H1 (cell line): ENCODE data around the gene PDE4D. TPM values are rescaled to one million over a fixed set of nuclear protein-coding genes. Genes with fewer than 3 reads are reported as not detected.

Experiments
- CTCF ChIA-PET: fragments of 300-600 bp; sonication (Branson Sonifier 250); formaldehyde crosslinking; loops from one replicate; lab custom pipeline; 2021; ENCODE audit not compliant: partially characterized antibody; lab: Charles Lee
- POLR2A ChIA-PET: fragments of 300-600 bp; sonication (Branson Sonifier 250); formaldehyde crosslinking; loops from one replicate; lab custom pipeline; 2021; ENCODE audit warnings: inconsistent platforms; ENCODE audit not compliant: partially characterized antibody; lab: Charles Lee
- DNase-seq, 2 experiments: peaks; one replicate each; pipeline versions ENCODE4 v3.0.0 to v3.0.0-alpha.2; 2010 to 2022; ENCODE audit warnings: low spot score in 2 of 2, low read depth in 1 of 2, mixed read lengths in 1 of 2
- FAIRE-seq: peaks from 2 replicates; lab custom pipeline; 2011; peaks lifted over from hg19 to GRCh38; lab: Jason Lieb, UNC
- H2AFZ ChIP-seq: 2 replicates; pipeline ENCODE4 v1.8.1; 2012; ENCODE audit warnings: low read length, inconsistent platforms
- H2AK5ac ChIP-seq: 2 replicates; pipeline ENCODE4 v1.6.1; 2013; ENCODE audit warnings: low read depth, low read length
- H2BK120ac ChIP-seq: replicated peaks from 2 replicates; pipeline ENCODE3; 2013; ENCODE audit warnings: low read depth, low read length, inconsistent platforms
- H2BK12ac ChIP-seq: 2 replicates; pipeline ENCODE4 v1.6.1; 2013; ENCODE audit warnings: low read depth, low read length
- H2BK15ac ChIP-seq: 2 replicates; pipeline ENCODE4 v1.6.1; 2013; ENCODE audit warnings: low read length
- H2BK20ac ChIP-seq: 2 replicates; pipeline ENCODE4 v1.6.1; 2013; ENCODE audit warnings: low read length
- H2BK5ac ChIP-seq: 2 replicates; pipeline ENCODE4 v1.6.1; 2013; ENCODE audit warnings: low read depth, low read length
- H3K14ac ChIP-seq: 2 replicates; pipeline ENCODE4 v1.6.1; 2013; ENCODE audit warnings: inconsistent platforms; ENCODE audit not compliant: insufficient read length
- H3K18ac ChIP-seq: 2 replicates; pipeline ENCODE4 v1.6.1; 2013; ENCODE audit warnings: low read length; ENCODE audit errors: extremely low read depth
- H3K23ac ChIP-seq: 2 replicates; pipeline ENCODE4 v1.6.1; 2013; ENCODE audit warnings: inconsistent platforms; ENCODE audit not compliant: insufficient read length
- H3K23me2 ChIP-seq: 2 replicates; pipeline ENCODE4 v1.6.1; 2013; ENCODE audit warnings: low read depth, low read length
- H3K27ac ChIP-seq: 2 replicates; pipeline ENCODE4 v1.6.1; 2011; ENCODE audit warnings: low read depth, low read length, inconsistent platforms
- H3K27me3 ChIP-seq, 4 experiments: replicated peaks in 1 of 4; 1 replicate in 1 of 4; 2 replicates in 3 of 4; pipeline versions ENCODE4 v1.6.1 to v1.8.1; 2011 to 2013; ENCODE audit warnings: low read length in 3 of 4, mild to moderate bottlenecking in 3 of 4, inconsistent platforms in 2 of 4, mixed read lengths in 2 of 4, moderate library complexity in 1 of 4; ENCODE audit not compliant: control insufficient read depth in 3 of 4, insufficient read depth in 3 of 4; ENCODE audit errors: extremely low read depth in 1 of 4
- H3K36me3 ChIP-seq, 4 experiments: 2 replicates each; pipeline versions ENCODE4 v1.6.1 to v1.8.1; 2011 to 2013; ENCODE audit warnings: mild to moderate bottlenecking in 4 of 4, low read length in 3 of 4, moderate library complexity in 2 of 4, control low read depth in 1 of 4, inconsistent platforms in 1 of 4; ENCODE audit not compliant: insufficient read depth in 4 of 4, control insufficient read depth in 2 of 4
- H3K4ac ChIP-seq: replicated peaks from 2 replicates; pipeline ENCODE3; 2013; ENCODE audit warnings: low read length, low read depth, mixed read lengths, inconsistent platforms; ENCODE audit not compliant: insufficient read length
- H3K4me1 ChIP-seq, 4 experiments: replicated peaks in 1 of 4; 1 replicate in 1 of 4; 2 replicates in 3 of 4; pipeline versions ENCODE4 v1.6.1 to v1.8.1; 2011 to 2013; ENCODE audit warnings: low read length in 3 of 4, inconsistent platforms in 2 of 4, mixed read lengths in 1 of 4; ENCODE audit not compliant: insufficient read depth in 4 of 4, control insufficient read depth in 3 of 4
- H3K4me2 ChIP-seq, 2 experiments: 2 replicates each; pipeline versions ENCODE4 v1.6.1 to v1.8.1; 2011 to 2013; ENCODE audit warnings: low read depth in 2 of 2, low read length in 2 of 2, control low read depth in 1 of 2, inconsistent platforms in 1 of 2, mild to moderate bottlenecking in 1 of 2; ENCODE audit not compliant: insufficient read depth in 1 of 2
- H3K4me3 ChIP-seq, 4 experiments: fragments of 200-600, 300-600 bp in 1 of 4; sonication (generic), shearing (Covaris generic), sonication (Bioruptor Twin) in 1 of 4; 2 replicates each; pipeline versions ENCODE4 v1.5.1 to v1.8.1; 2011 to 2016; ENCODE audit warnings: low read length in 4 of 4, low read depth in 3 of 4, control low read depth in 2 of 4, inconsistent platforms in 2 of 4, mild to moderate bottlenecking in 2 of 4, mixed read lengths in 1 of 4, moderate library complexity in 1 of 4; ENCODE audit not compliant: insufficient read depth in 2 of 4; ENCODE audit errors: extremely low read depth in 1 of 4
- H3K56ac ChIP-seq: replicated peaks from 2 replicates; pipeline ENCODE3; 2013; ENCODE audit warnings: low read depth, mild to moderate bottlenecking, mixed read lengths, low read length, inconsistent platforms; ENCODE audit not compliant: insufficient read length
- H3K79me1 ChIP-seq: 2 replicates; pipeline ENCODE4 v1.6.1; 2013; ENCODE audit warnings: low read depth, low read length, control low read depth
- H3K79me2 ChIP-seq, 2 experiments: 2 replicates each; pipeline versions ENCODE4 v1.6.1 to v1.8.1; 2012 to 2013; ENCODE audit warnings: low read length in 2 of 2, mild to moderate bottlenecking in 2 of 2, inconsistent platforms in 1 of 2; ENCODE audit not compliant: insufficient read depth in 2 of 2, control insufficient read depth in 1 of 2
- H3K9ac ChIP-seq, 4 experiments: replicated peaks in 1 of 4; 1 replicate in 1 of 4; 2 replicates in 3 of 4; pipeline versions ENCODE4 v1.6.1 to v1.8.1; 2011 to 2013; ENCODE audit warnings: low read depth in 3 of 4, low read length in 3 of 4, control low read depth in 2 of 4, mild to moderate bottlenecking in 2 of 4, moderate library complexity in 2 of 4, inconsistent platforms in 1 of 4; ENCODE audit errors: extremely low read depth in 1 of 4
- H3K9me3 ChIP-seq, 2 experiments: 2 replicates each; pipeline versions ENCODE4 v1.6.1 to v1.8.1; 2012 to 2013; ENCODE audit warnings: mild to moderate bottlenecking in 2 of 2, moderate library complexity in 2 of 2, control low read depth in 1 of 2, inconsistent platforms in 1 of 2, low read depth in 1 of 2, low read length in 1 of 2, mixed read lengths in 1 of 2; ENCODE audit not compliant: insufficient read depth in 2 of 2
- H4K20me1 ChIP-seq, 2 experiments: replicated peaks in 1 of 2; 2 replicates each; pipeline versions ENCODE3 to v1.8.1; 2011 to 2013; ENCODE audit warnings: inconsistent platforms in 2 of 2, low read length in 2 of 2, mild to moderate bottlenecking in 1 of 2; ENCODE audit not compliant: insufficient read depth in 2 of 2, control insufficient read depth in 1 of 2
- H4K5ac ChIP-seq: 2 replicates; pipeline ENCODE4 v1.6.1; 2013; ENCODE audit warnings: low read length, low read depth, mixed read lengths, inconsistent platforms; ENCODE audit not compliant: insufficient read length
- H4K8ac ChIP-seq: 2 replicates; pipeline ENCODE4 v1.8.0; 2013; ENCODE audit warnings: mild to moderate bottlenecking, moderate library complexity, low read length, inconsistent platforms; ENCODE audit not compliant: insufficient read depth; ENCODE audit errors: extremely low read depth
- H4K91ac ChIP-seq: replicated peaks from 2 replicates; pipeline ENCODE3; 2013; ENCODE audit warnings: low read length, mixed read lengths, inconsistent platforms; ENCODE audit not compliant: insufficient read length
- CHD1 ChIP-seq: IDR thresholded peaks from 2 replicates; pipeline ENCODE4 v1.6.1; 2012; ENCODE audit warnings: low read depth, low read length, improper control_type of control experiment
- EP300 ChIP-seq, 2 experiments: IDR thresholded peaks; 1 replicate in 1 of 2; 2 replicates in 1 of 2; pipeline ENCODE4 v1.6.1; 2011 to 2012; ENCODE audit warnings: low read depth in 2 of 2, low read length in 2 of 2, mild to moderate bottlenecking in 2 of 2, borderline replicate concordance in 1 of 2, inconsistent platforms in 1 of 2, moderate library complexity in 1 of 2
- GABPA ChIP-seq: IDR thresholded peaks from 2 replicates; pipeline ENCODE4 v1.6.1; 2011; ENCODE audit warnings: mild to moderate bottlenecking, low read length, moderate library complexity, borderline replicate concordance; ENCODE audit not compliant: insufficient read depth
- GTF2F1 ChIP-seq: IDR thresholded peaks from 2 replicates; pipeline ENCODE4 v1.6.1; 2012; ENCODE audit warnings: low read depth, low read length, improper control_type of control experiment, borderline replicate concordance
- KDM1A ChIP-seq: fragments of 200-600, 300-600 bp; sonication (generic); IDR thresholded peaks from 2 replicates; pipeline ENCODE4 v1.7.1; 2016; ENCODE audit warnings: mild to moderate bottlenecking, low read length, borderline replicate concordance
- POU5F1 ChIP-seq: IDR thresholded peaks from 2 replicates; pipeline ENCODE4 v1.6.1; 2011; ENCODE audit warnings: low read depth, mild to moderate bottlenecking, low read length, moderate library complexity
- RBBP5 ChIP-seq: IDR thresholded peaks from 2 replicates; pipeline ENCODE4 v1.7.1; 2012; ENCODE audit warnings: low read depth, mild to moderate bottlenecking, inconsistent platforms, low read length, moderate library complexity, borderline replicate concordance
- SIN3A ChIP-seq, 2 experiments: IDR thresholded peaks in 1 of 2; conservative IDR thresholded peaks in 1 of 2; 2 replicates each; pipeline ENCODE4 v1.6.1; 2011 to 2012; ENCODE audit warnings: low read length in 2 of 2, improper control_type of control experiment in 1 of 2, low read depth in 1 of 2, mild to moderate bottlenecking in 1 of 2
- SP4 ChIP-seq: IDR thresholded peaks from 2 replicates; pipeline ENCODE4 v1.6.1; 2012; ENCODE audit warnings: low read length, inconsistent platforms
- TBP ChIP-seq: IDR thresholded peaks from 2 replicates; pipeline ENCODE4 v1.6.1; 2011; ENCODE audit warnings: low read depth, low read length, improper control_type of control experiment
- YY1 ChIP-seq: IDR thresholded peaks from 2 replicates; pipeline ENCODE4 v1.6.1; 2011; ENCODE audit warnings: low read depth, mild to moderate bottlenecking, low read length
- polyA plus RNA-seq, 7 experiments: library from polyadenylated mRNA; depleted of rRNA in 3 of 7; stranded (reverse) in 5 of 7; unstranded in 2 of 7; fragments of >200 nt in 5 of 7; fragments of 200-250 nt in 2 of 7; gene quantifications; 1 replicate in 5 of 7; 2 replicates in 1 of 7; 4 replicates in 1 of 7; pipeline versions ENCODE4 v1.2.1 to v1.2.3, GENCODE V29; 2011 to 2013; ENCODE audit warnings: missing spikeins in 2 of 7, mixed read lengths in 2 of 7
- total RNA-seq: library from RNA; stranded (reverse); fragmentation: NEBNext Ultra II Directional; extraction: Animal tissue kit (Norgen Biotek cat#: 25700); gene quantifications from 2 replicates; pipeline ENCODE4 v1.2.1, GENCODE V29; 2021
- TF ChIP-seq, protein P1 (sequence below): IDR thresholded peaks from 2 replicates; pipeline ENCODE4 v1.6.1; 2012; ENCODE audit warnings: inconsistent platforms

PDE4D gene
- total and polyA plus RNA-seq, 2 of the 8 experiments (the other 6 are each of a cell fraction or from before 2014, with no cell fraction given): 2.3 to 3.7 TPM

DNA sequence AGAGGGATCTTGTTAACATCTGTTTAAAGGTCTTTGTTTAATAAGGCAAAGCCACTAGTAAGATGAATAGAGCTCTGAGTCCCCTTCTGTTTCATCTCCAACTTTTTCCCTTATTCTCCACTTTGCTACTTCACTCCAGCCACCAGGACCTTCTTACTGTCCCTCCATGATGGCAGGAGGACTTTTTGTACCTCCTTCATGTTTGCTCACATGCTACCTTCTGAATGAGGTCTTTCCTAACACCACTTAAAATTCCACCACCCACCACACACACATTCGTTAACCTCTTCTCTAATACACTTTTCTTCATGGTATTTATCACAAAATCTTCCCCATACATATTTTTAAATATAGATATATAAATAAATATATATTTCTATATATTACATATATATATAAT is 501.9 kb downstream of the PDE4D start (continued):
- TF ChIP-seq TBP: no peak
- TF ChIP-seq, all 59 proteins: peak for 0

DNA sequence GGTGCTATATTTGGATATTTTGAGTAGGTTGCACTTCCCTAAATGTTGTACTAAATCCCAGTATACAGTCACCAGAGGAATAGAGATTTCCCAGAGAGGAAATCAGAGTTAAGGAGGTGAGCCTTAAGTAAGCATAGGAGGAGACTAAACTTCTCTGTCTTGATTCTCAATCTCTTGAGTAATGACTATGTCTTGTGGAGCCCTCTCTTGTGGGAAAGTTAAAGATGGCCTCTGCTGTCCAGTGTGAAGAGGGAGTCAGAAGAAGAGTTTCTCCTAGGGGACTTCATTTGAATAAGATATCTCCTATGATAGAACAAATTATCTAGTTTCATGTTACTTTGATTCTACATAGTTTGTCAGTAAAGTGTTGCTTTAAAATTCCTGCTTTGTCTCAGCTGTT is 502.5 kb downstream of the PDE4D start:
- no peak overlapping the region for H4K5ac ChIP-seq
- H2AFZ ChIP-seq: no peak overlapping the region
- no peak overlapping the region for H4K8ac ChIP-seq
- H2BK5ac ChIP-seq: no peak overlapping the region
- H2BK12ac ChIP-seq: no peak overlapping the region
- no peaks in the 10 kb centered on the region for H3K23me2 ChIP-seq
- H2BK20ac ChIP-seq: no peak overlapping the region
- peaks cover 6 to 12% of the 10 kb centered on the region in 2 experiments; a peak in 2 of 4 replicates for H3K9me3 ChIP-seq
- no peak overlapping the region for H2AK5ac ChIP-seq
- H3K4ac ChIP-seq: no peak overlapping the region
- no peak overlapping the region for H3K18ac ChIP-seq
- H3K56ac ChIP-seq: no peak overlapping the region
- no peaks in the 10 kb centered on the region for H3K79me1 ChIP-seq
- no peaks in the 10 kb centered on the region for H3K79me2 ChIP-seq
- H4K91ac ChIP-seq: no peak overlapping the region
- no peak overlapping the region for H3K4me3 ChIP-seq
- peaks cover 0 to 2% (median 0%) of the 10 kb centered on the region in 4 experiments; a peak in 1 of 8 replicates for H3K36me3 ChIP-seq
- H3K4me1 ChIP-seq: no peaks in the 10 kb centered on the region
- no peaks in the 10 kb centered on the region for H3K27me3 ChIP-seq
- H3K23ac ChIP-seq: no peak overlapping the region
- no peak overlapping the region for H2BK15ac ChIP-seq
- H3K4me2 ChIP-seq: no peak overlapping the region
- DNase-seq: no peak
- H3K27ac ChIP-seq: no peak overlapping the region
- CTCF ChIA-PET: interaction anchor here (0.6 to 6.5 kb wide), 23 partner anchors 10 to 409 kb away, joined by 3 to 42 read pairs (median 7); no protein-coding TSS in a partner anchor
- H4K20me1 ChIP-seq: no peaks in the 10 kb centered on the region
- H3K14ac ChIP-seq: no peak overlapping the region
- H3K9ac ChIP-seq: no peak overlapping the region
- POLR2A ChIA-PET: no interaction called here
- H2BK120ac ChIP-seq: no peak overlapping the region
- no peak for FAIRE-seq
- TF ChIP-seq KDM1A: no peak
- TF ChIP-seq GABPA: no peak
- TF ChIP-seq POU5F1: no peak
- TF ChIP-seq, protein P1, sequence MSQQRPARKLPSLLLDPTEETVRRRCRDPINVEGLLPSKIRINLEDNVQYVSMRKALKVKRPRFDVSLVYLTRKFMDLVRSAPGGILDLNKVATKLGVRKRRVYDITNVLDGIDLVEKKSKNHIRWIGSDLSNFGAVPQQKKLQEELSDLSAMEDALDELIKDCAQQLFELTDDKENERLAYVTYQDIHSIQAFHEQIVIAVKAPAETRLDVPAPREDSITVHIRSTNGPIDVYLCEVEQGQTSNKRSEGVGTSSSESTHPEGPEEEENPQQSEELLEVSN: no peak
- TF ChIP-seq YY1: no peak
- no peak for TF ChIP-seq SIN3A (conservative IDR thresholded peaks at IDR 0.05 in 1 of 2, IDR thresholded peaks at IDR 0.05 in 1 of 2; ENCODE audit: low read depth in 1 of 2, low read length in 2 of 2)
- TF ChIP-seq SP4: no peak
- no peak for TF ChIP-seq RBBP5
- TF ChIP-seq CHD1: no peak
- TF ChIP-seq EP300 (IDR thresholded peaks at IDR 0.05; ENCODE audit: borderline replicate concordance in 1 of 2, low read depth in 2 of 2, low read length in 2 of 2): no peak
- no peak for TF ChIP-seq GTF2F1
